NOMO-1 treated with dmso at 0.1 percent for 144 hours (cell line): ENCODE results near the gene ZP3.
A peak's percentile ranks its signal among the peaks of the same experiment; 100 is the strongest.
"Not testable (repeated sequence)": the region's sequence is repeated elsewhere in the genome, so short reads cannot be mapped to it uniquely, and the experiment has no call there.

Experiments
- DNase-seq: peaks from one replicate; lab custom pipeline; 2025; ENCODE audit not compliant: unreplicated experiment; lab: John Stamatoyannopoulos, UW

ZP3 gene

GRCh38 chr7:76439120-76439888 lies 14.6 kb downstream of the ZP3 start:
- DNase-seq = not testable (repeated sequence)

- not testable (repeated sequence) for DNase-seq
Observed at GRCh38 chr7:76440404-76440803, 15.7 kb downstream of the ZP3 start.

GRCh38 chr7:76441792-76442191 lies 17.0 kb downstream of the ZP3 start:
- DNase-seq = not testable (repeated sequence)

GRCh38 chr7:76442664-76443446 lies 18.1 kb downstream of the ZP3 start:
- DNase-seq = not testable (repeated sequence)

- not testable (repeated sequence) for DNase-seq
Observed at GRCh38 chr7:76443846-76444245, 19.1 kb downstream of the ZP3 start.

GRCh38 chr7:76445577-76446008 lies 20.8 kb downstream of the ZP3 start:
- DNase-seq = peak; percentile 51

- not testable (repeated sequence) for DNase-seq
Observed at GRCh38 chr7:76457017-76457416, 32.3 kb downstream of the ZP3 start.

GRCh38 chr7:76458504-76458903 lies 33.8 kb downstream of the ZP3 start:
- not testable (repeated sequence) for DNase-seq

- not testable (repeated sequence) for DNase-seq
Observed at GRCh38 chr7:76460767-76461166, 36.0 kb downstream of the ZP3 start.

GRCh38 chr7:76461464-76462101 lies 36.8 kb downstream of the ZP3 start, which contains the start of gene DTX2:
DTX2 (plus strand) TSS chr7:76461709; CDS start chr7:76480510, 18,801 bp downstream.
- DNase-seq = not testable (repeated sequence)

GRCh38 chr7:76462271-76462882 lies 37.6 kb downstream of the ZP3 start:
- DNase-seq = not testable (repeated sequence)

GRCh38 chr7:76464959-76465358 lies 40.2 kb downstream of the ZP3 start:
- not testable (repeated sequence) for DNase-seq

- DNase-seq = not testable (repeated sequence)
Observed at GRCh38 chr7:76465950-76466349, 41.2 kb downstream of the ZP3 start.

- not testable (repeated sequence) for DNase-seq
Observed at GRCh38 chr7:76467743-76468404, 43.1 kb downstream of the ZP3 start.

- not testable (repeated sequence) for DNase-seq
Observed at GRCh38 chr7:76471556-76472221, 46.9 kb downstream of the ZP3 start.

- DNase-seq = not testable (repeated sequence)
Observed at GRCh38 chr7:76473097-76473496, 48.3 kb downstream of the ZP3 start.

GRCh38 chr7:76476280-76476679 lies 51.5 kb downstream of the ZP3 start:
- DNase-seq = not testable (repeated sequence)

GRCh38 chr7:76476742-76477474 lies 52.2 kb downstream of the ZP3 start:
- DNase-seq = not testable (repeated sequence)

GRCh38 chr7:76479628-76480027 lies 54.9 kb downstream of the ZP3 start:
- DNase-seq = not testable (repeated sequence)
